ENCODE data around the gene ELMO1. TPM values are rescaled to one million over a fixed set of nuclear protein-coding genes. Genes with fewer than 3 reads are reported as not detected.

Gene ELMO1
- total and polyA plus RNA-seq, 10 donors = 26.0 to 494 (median 201) TPM

GRCh38 chr7:37432281-37432920 lies 16.3 kb downstream of the ELMO1 start:
- peaks cover 22 to 94% (median 61%) of the 10 kb centered on the region in 6 donors for H3K4me1 ChIP-seq
- no peak for DNase-seq
- peaks cover 0 to 29% (median 2%) of the 10 kb centered on the region in 6 donors for H3K36me3 ChIP-seq
- H3K4me3 ChIP-seq = no peak overlapping the region
- H3K9me3 ChIP-seq = no peaks in the 10 kb centered on the region
- no peak overlapping the region for H3K27ac ChIP-seq
- intact Hi-C loops (cut with DNase I; ENCODE audit: low total_unique reads) = no loop called here
- H3K27me3 ChIP-seq (replicated peaks in 1 of 7) = no peaks in the 10 kb centered on the region
- WGBS, 5 donors = 17 to 34% (median 27%) methylated on average over 8 of the region's 8 CpGs
- TF ChIP-seq POLR2A (IDR thresholded peaks at IDR 0.05) = no peak
- TF ChIP-seq CTCF (IDR thresholded peaks at IDR 0.05 in 8 of 11, conservative IDR thresholded peaks at IDR 0.05 in 3 of 11) = no peak
- no peak for TF ChIP-seq POLR2AphosphoS5 (IDR thresholded peaks at IDR 0.05)

- no peaks in the 10 kb centered on the region for H3K9me3 ChIP-seq
- DNase-seq = no peak
- no peak for TF ChIP-seq CTCF (IDR thresholded peaks at IDR 0.05 in 8 of 11, conservative IDR thresholded peaks at IDR 0.05 in 3 of 11)
- TF ChIP-seq POLR2A (IDR thresholded peaks at IDR 0.05) = no peak
- no peak for TF ChIP-seq POLR2AphosphoS5 (IDR thresholded peaks at IDR 0.05)
- no peaks in the 10 kb centered on the region for H3K27me3 ChIP-seq (replicated peaks in 1 of 7)
- no peak overlapping the region for H3K27ac ChIP-seq
- intact Hi-C loops (cut with DNase I; ENCODE audit: low total_unique reads) = no loop called here
- peaks cover 22 to 94% (median 63%) of the 10 kb centered on the region in 6 donors for H3K4me1 ChIP-seq
- H3K36me3 ChIP-seq = peaks cover 0 to 33% (median 2%) of the 10 kb centered on the region in 6 donors
- H3K4me3 ChIP-seq = no peak overlapping the region
These were observed 17.3 kb downstream of the ELMO1 start for GRCh38 chr7:37431413-37431812.

GRCh38 chr7:37430640-37431039 lies 18.0 kb downstream of the ELMO1 start:
- no peak for DNase-seq
- WGBS, 5 donors = 59 to 76% (median 65%) methylated on average over 6 of the region's 6 CpGs
- no peak overlapping the region for H3K4me3 ChIP-seq
- no peaks in the 10 kb centered on the region for H3K9me3 ChIP-seq
- H3K27me3 ChIP-seq (replicated peaks in 1 of 7) = no peaks in the 10 kb centered on the region
- intact Hi-C loops (cut with DNase I; ENCODE audit: low total_unique reads) = no loop called here
- TF ChIP-seq POLR2AphosphoS5 (IDR thresholded peaks at IDR 0.05) = no peak
- no peak for TF ChIP-seq CTCF (IDR thresholded peaks at IDR 0.05 in 8 of 11, conservative IDR thresholded peaks at IDR 0.05 in 3 of 11)
- no peak for TF ChIP-seq POLR2A (IDR thresholded peaks at IDR 0.05)
- peaks cover 22 to 100% (median 63%) of the 10 kb centered on the region in 6 donors for H3K4me1 ChIP-seq
- peak overlapping the region in 3 of 8 donors; percentile 37 to 48 (median 43) for H3K27ac ChIP-seq
- H3K36me3 ChIP-seq = peaks cover 0 to 35% (median 2%) of the 10 kb centered on the region in 6 donors

GRCh38 chr7:37430171-37430570 lies 18.5 kb downstream of the ELMO1 start:
- intact Hi-C loops (cut with DNase I; ENCODE audit: low total_unique reads) = no loop called here
- DNase-seq = no peak
- TF ChIP-seq CTCF (IDR thresholded peaks at IDR 0.05 in 8 of 11, conservative IDR thresholded peaks at IDR 0.05 in 3 of 11) (no peak), POLR2AphosphoS5 (IDR thresholded peaks at IDR 0.05) (peak in 2 of 3 donors; percentile 33 to 37), POLR2A (IDR thresholded peaks at IDR 0.05) (no peak)
- peaks cover 0 to 35% (median 2%) of the 10 kb centered on the region in 6 donors for H3K36me3 ChIP-seq
- peak overlapping the region in 3 of 8 donors; percentile 16 to 48 (median 43) for H3K27ac ChIP-seq
- peaks cover 21 to 100% (median 65%) of the 10 kb centered on the region in 6 donors for H3K4me1 ChIP-seq
- H3K27me3 ChIP-seq (replicated peaks in 1 of 7) = no peaks in the 10 kb centered on the region
- no peak overlapping the region for H3K4me3 ChIP-seq
- 65 to 79% (median 68%) methylated on average over 8 of the region's 8 CpGs for WGBS, 5 donors
- no peaks in the 10 kb centered on the region for H3K9me3 ChIP-seq

Measured in spleen (tissue), 11 donors.